Dedifferentiated amniotic fluid mesenchymal stem cell (primary cell): ENCODE measurements around the gene MFAP4.

Experiments used
- DNase-seq: peaks from one replicate; pipeline ENCODE4 v3.0.0-alpha.2; 2016; ENCODE audit errors: extremely low spot score

Gene MFAP4, protein sequence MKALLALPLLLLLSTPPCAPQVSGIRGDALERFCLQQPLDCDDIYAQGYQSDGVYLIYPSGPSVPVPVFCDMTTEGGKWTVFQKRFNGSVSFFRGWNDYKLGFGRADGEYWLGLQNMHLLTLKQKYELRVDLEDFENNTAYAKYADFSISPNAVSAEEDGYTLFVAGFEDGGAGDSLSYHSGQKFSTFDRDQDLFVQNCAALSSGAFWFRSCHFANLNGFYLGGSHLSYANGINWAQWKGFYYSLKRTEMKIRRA

GRCh38 chr17:19386974-19387920 is at the start of gene MFAP4:
Gene MFAP4, minus strand, starts transcription at chr17:19387190. Its CDS starts 35 bp downstream, at chr17:19387155.
- DNase-seq = peak; percentile 87

- no peak for DNase-seq
Observed at GRCh38 chr17:19433727-19434340, 46.8 kb upstream of the MFAP4 start.

- DNase-seq = no peak
Observed at GRCh38 chr17:19433255-19433654, 46.3 kb upstream of the MFAP4 start.

GRCh38 chr17:19431691-19432090 is 44.7 kb upstream of the MFAP4 start:
- no peak for DNase-seq

GRCh38 chr17:19426631-19427030 is 39.6 kb upstream of the MFAP4 start:
- no peak for DNase-seq

DNA sequence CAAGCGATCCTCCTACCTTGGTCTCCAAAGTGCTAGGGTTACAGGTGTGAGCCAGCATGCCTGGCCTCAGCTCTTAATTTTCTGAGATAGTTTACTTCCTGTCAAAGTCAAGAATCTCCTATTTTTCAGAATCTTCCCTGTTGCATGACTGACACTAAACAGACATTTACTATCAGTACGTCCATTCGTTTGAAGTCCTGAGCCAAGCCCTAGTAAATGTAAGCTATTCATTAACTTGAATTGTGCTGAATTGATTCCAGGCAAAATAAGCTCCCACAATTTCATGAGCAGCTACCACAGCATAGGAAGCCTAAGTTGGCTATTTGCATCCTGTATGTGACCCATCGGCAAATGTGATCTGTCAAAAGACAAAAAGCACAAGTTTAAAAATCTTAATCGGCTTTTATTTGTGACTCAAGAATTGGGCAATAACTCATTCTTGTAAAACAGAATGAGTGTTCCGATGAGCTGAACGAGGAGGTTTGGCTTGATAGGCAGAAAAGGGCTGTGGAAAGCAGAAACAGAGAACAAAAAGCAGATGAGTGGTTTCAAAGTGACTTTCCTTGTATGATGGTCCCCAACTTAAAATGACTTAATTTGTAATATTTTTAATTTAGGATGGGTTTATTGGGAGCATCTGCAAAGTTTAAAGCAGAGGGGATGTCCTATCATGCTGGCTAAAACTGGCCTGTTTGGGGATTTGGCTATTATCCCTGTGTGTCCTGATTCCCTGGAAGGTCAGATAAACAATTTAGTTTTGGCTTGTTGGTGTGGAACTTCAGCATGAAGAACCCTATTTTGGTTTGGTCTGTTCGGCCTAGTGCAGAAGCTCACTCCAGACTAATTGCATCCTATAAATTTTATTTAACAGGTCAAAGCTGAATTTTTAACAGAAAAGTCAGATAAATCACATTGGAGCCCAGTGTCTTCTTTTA is 38.2 kb upstream of the MFAP4 start:
- no peak for DNase-seq

GRCh38 chr17:19421926-19422325 is 34.9 kb upstream of the MFAP4 start:
- no peak for DNase-seq

GRCh38 chr17:19421219-19421618 is 34.2 kb upstream of the MFAP4 start:
- DNase-seq = no peak

DNA sequence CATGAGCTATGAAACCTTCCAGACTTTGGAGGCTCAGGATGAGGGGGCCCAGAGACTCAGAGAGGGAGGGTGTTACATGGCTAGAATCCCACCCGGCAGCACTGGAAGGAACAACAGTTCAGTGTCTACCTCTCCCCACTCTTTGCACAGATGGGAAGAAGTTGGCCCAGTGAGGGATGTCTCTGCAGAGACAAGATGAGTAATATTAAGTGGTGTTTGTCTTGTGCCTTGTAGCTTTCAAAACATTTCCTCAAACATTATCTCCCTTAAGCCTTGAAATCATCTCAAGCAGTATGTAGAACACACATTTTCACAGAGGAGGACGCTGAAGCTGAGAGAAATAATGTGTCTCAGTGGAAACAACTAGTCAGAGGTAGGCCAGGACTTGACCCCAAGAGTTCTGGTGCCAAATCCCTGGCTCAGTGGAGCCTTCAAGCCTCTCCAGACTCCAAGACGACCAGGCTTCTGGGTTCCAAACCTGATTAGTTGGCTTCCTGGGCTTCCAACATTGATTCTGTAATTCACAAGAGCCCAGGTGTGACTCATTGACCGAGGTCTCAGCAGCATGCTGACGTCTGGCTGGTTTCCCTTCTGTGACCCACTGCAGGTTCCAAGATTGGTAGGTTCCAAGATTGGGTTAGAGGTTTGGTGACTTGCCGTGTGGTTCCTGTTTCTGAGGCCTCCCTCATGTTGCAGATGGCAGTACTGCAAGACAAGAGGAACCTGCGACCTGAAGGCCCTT is 31.4 kb upstream of the MFAP4 start:
- no peak for DNase-seq

DNA sequence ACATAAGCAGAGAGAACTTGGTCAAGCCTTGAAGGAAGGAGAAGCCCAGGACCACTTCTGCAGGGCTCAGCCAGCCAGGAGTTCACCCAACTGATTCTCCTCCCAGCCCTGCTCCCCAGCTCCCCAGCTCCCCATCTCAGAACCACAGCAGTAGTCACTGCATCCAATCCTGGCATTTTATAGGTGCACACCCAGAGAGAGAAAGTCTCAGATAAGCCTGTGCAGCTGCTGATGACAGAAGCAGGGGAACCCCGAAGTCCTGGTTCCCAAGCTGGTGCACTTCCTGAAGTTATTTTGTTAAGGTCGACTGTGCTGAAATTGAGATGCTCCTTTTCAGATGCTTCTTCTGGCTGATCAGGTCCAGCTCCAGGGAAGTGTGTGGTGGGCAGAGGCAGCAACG is 30.6 kb upstream of the MFAP4 start:
- DNase-seq = no peak

DNA sequence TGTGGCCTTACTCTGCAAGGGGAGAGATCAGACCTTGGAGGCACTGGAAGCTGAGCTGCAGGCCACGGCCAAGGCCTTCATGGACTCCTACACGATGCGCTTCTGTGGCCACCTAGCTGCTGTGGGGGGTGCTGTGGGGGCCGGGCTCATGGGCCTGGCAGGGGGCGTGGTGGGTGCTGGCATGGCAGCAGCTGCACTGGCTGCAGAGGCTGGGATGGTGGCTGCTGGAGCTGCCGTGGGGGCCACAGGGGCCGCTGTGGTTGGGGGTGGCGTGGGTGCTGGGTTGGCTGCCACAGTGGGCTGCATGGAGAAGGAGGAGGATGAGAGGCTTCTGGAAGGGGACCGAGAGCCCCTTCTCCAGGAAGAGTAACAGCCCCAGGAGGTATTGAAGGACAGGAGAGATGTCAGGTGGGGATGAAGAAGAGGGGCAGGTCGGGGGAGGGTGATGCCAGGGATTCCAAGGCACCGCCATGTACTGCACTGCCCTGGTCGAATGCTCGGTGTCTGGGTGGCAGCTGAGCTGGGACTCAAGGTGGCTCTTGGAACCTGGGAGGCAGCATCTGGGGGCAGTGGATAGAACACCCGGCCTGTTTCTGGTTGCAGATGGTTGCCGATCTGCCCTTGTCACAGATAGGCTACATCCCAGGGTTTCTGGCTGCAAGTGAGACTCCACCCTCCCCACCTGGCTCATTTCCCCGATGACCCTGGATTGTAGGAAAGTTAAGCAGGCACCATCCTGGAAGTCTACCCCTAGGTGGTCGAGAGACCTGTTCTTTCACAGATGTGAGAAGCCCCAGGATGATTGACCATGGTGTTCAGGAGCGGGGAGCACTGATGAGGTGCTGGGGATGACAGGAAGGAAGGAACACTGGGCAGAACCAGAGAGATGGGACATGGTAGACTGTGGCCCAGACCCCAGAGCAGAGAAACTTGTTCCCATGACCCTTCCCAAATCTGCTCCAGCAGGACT is 29.1 kb upstream of the MFAP4 start:
- no peak for DNase-seq

DNA sequence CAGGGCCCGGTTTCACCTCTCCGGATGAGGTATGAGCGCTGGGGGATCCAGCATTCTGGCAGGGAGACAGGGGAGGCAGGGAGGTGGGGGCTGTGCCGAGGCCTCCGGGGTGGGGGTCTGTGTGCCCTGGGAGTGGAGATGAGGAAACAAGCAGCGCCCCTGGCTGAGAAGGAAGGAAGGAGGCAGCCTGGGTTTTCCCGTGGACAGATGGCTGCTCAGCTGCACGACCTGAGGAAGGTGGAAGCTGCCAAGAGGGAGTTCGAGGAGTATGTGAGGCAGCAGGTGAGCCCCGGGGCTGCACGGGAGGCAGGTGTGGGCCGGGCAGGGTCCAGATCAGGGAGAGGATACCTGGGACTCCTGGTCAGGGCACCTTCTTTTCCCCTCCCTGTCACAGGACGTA is 28.3 kb upstream of the MFAP4 start:
- DNase-seq = no peak

GRCh38 chr17:19414396-19415280 is 27.6 kb upstream of the MFAP4 start:
- DNase-seq = no peak

- DNase-seq = no peak
Observed at GRCh38 chr17:19413761-19414160, 26.8 kb upstream of the MFAP4 start.

- DNase-seq = no peak
Observed at GRCh38 chr17:19412984-19413383, 26.0 kb upstream of the MFAP4 start.

DNA sequence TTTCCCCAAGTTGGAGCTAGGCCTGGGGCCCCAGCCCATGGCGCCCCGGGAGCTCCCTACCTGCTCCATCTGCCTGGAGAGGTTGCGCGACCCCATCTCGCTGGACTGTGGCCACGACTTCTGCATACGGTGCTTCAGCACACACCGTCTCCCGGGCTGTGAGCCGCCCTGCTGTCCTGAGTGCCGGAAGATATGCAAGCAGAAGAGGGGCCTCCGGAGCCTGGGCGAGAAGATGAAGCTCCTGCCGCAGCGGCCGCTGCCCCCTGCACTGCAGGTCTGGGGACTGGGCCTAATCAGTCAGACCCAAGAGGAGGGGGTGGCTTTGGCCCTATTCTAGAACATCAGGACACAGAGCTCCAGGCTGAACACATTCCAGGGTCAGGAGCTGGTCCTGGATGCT is 25.5 kb upstream of the MFAP4 start:
- DNase-seq = no peak

DNA sequence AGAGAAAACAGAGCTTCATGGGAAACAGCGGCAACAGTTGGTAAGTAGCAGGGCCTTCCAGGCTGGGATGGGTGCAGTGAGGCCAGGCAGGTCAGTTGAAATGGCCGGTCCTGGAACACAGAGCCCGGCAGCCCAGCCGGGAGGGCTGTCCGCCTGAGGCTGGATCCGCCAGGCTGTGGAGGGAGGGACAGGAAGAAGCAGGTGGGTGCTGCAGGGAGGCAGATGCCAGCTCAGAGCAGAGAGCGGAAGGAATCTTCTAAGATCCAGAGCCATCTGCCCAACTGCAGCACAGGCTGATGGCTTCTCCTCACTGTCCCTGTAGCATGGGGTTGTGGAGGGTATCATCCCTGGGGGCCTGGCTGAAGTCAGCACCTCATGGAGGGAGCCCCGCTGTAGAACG is 24.6 kb upstream of the MFAP4 start:
- DNase-seq = no peak

GRCh38 chr17:19410875-19411620 is 24.1 kb upstream of the MFAP4 start, which contains the start of gene RNF112:
Gene RNF112, plus strand, starts transcription at chr17:19411232. Its CDS starts 177 bp downstream, at chr17:19411409.
- DNase-seq = no peak
